Eye (tissue), 1 donor: Measurements from ENCODE around the gene MPO.
A peak's percentile ranks its signal among the peaks of the same experiment; 100 is the strongest.

Source experiments
- DNase-seq: peaks from one replicate; pipeline ENCODE4 v3.0.0-alpha.2; 2015

The MPO gene

GRCh38 chr17:58306131-58306951 is 25.6 kb upstream of the MPO start:
- DNase-seq = no peak

- no peak for DNase-seq
Measured at GRCh38 chr17:58305626-58306025, 24.9 kb upstream of the MPO start.

- no peak for DNase-seq
Measured at GRCh38 chr17:58304750-58305486, 24.2 kb upstream of the MPO start.

GRCh38 chr17:58303971-58304749 is 23.4 kb upstream of the MPO start:
- DNase-seq = peak; percentile 77

GRCh38 chr17:58302919-58303585 is 22.3 kb upstream of the MPO start:
- no peak for DNase-seq

- no peak for DNase-seq
Measured at GRCh38 chr17:58302171-58302918, 21.6 kb upstream of the MPO start.

- no peak for DNase-seq
Measured at GRCh38 chr17:58301504-58302150, 20.9 kb upstream of the MPO start.

- no peak for DNase-seq
Measured at GRCh38 chr17:58300336-58300735, 19.6 kb upstream of the MPO start.

GRCh38 chr17:58294034-58294433 is 13.3 kb upstream of the MPO start:
- no peak for DNase-seq

- DNase-seq = no peak
Measured at GRCh38 chr17:58291246-58291645, 10.5 kb upstream of the MPO start.

GRCh38 chr17:58289869-58290268 is 9.1 kb upstream of the MPO start:
- peak; percentile 20 for DNase-seq

- DNase-seq = no peak
Measured at GRCh38 chr17:58285422-58285810, 4.7 kb upstream of the MPO start.

- no peak for DNase-seq
Measured at GRCh38 chr17:58284613-58285421, 4.1 kb upstream of the MPO start.

GRCh38 chr17:58283674-58284612 is 3.2 kb upstream of the MPO start:
- DNase-seq = no peak

GRCh38 chr17:58282442-58282841 is 1.7 kb upstream of the MPO start:
- DNase-seq = no peak

GRCh38 chr17:58281511-58282011 is 826 bp upstream of the MPO start:
- peak; percentile 7 for DNase-seq

- DNase-seq = no peak
Measured at GRCh38 chr17:58279736-58280479, 827 bp downstream of the MPO start.

- DNase-seq = peak; percentile 87
Measured at GRCh38 chr17:58279016-58279711, 1.6 kb downstream of the MPO start.
